Measurements from ENCODE around the gene TDRD5. TPM values are rescaled to one million over a fixed set of nuclear protein-coding genes. Genes with fewer than 3 reads are reported as not detected.

Gene TDRD5
- total and polyA plus RNA-seq, 12 donors = 0.07 TPM; not detected in 11

DNA sequence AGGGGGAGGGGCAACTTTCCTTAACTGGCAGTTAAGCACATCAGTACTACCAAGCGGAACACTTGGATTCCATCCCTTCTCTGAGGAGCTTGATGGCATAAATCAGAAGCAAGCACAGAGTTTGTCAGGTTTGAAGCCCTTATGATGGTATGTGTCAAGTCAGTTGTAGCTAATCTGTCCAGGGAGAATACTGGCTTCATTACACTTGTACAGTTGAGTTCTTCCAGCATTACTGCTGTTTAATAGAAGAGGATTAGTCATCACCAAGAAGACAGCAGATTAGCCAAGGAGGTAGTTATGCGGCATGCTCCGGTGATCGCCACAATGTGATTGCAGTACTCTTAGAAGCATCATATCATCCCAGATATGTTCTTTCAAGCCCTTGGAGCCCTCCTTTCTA lies 2.1 kb upstream of the TDRD5 start:
- TF ChIP-seq, protein P1, sequence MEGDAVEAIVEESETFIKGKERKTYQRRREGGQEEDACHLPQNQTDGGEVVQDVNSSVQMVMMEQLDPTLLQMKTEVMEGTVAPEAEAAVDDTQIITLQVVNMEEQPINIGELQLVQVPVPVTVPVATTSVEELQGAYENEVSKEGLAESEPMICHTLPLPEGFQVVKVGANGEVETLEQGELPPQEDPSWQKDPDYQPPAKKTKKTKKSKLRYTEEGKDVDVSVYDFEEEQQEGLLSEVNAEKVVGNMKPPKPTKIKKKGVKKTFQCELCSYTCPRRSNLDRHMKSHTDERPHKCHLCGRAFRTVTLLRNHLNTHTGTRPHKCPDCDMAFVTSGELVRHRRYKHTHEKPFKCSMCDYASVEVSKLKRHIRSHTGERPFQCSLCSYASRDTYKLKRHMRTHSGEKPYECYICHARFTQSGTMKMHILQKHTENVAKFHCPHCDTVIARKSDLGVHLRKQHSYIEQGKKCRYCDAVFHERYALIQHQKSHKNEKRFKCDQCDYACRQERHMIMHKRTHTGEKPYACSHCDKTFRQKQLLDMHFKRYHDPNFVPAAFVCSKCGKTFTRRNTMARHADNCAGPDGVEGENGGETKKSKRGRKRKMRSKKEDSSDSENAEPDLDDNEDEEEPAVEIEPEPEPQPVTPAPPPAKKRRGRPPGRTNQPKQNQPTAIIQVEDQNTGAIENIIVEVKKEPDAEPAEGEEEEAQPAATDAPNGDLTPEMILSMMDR (IDR thresholded peaks at IDR 0.05) = no peak
- 86 to 88% methylated on average over 4 of the region's 4 CpGs for WGBS, 2 donors
- Histone ChIP-seq H3K36me3 (no peaks in the 10 kb centered on the region), H3K4me1 (peaks cover 0 to 19% (median 8%) of the 10 kb centered on the region in 9 donors), H3K9me3 (peaks cover 0 to 3% (median 0%) of the 10 kb centered on the region in 11 donors), H3K27ac (no peak overlapping the region), H3K27me3 (peaks cover 15 to 71% (median 53%) of the 10 kb centered on the region in 7 donors), H3K4me3 (no peak overlapping the region)
- no peak for DNase-seq
- no peak for ATAC-seq
- intact Hi-C loops (cut with DNase I) = no loop called here

DNA sequence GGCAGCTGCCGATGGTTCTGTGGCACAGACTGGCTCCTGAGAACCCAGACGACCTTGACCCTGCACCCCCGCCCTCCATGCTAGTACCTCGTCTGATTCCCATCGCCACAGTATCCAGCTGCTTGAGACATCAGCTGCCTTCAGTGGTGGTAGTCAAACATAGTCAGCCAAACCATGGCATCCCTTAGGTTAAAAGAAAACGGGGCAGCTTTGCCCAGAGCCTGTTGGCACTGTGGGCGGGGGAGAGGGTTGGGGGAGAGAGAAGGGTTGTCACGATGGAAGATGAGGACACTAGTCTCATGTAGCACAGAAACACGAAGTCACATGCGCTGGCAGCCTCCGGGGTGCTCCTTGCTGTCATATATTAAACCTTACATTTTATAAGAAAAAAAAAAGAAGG lies 961 bp upstream of the TDRD5 start:
- ATAC-seq (no peak), DNase-seq (no peak)
- H3K27me3 ChIP-seq = peaks cover 15 to 68% (median 46%) of the 10 kb centered on the region in 7 donors
- H3K36me3 ChIP-seq = no peaks in the 10 kb centered on the region
- no peak overlapping the region for H3K27ac ChIP-seq
- no peak overlapping the region for H3K4me3 ChIP-seq
- WGBS, 2 donors = 85 to 91% methylated on average over 11 of the region's 11 CpGs
- peaks cover 0 to 3% (median 0%) of the 10 kb centered on the region in 11 donors for H3K9me3 ChIP-seq
- intact Hi-C loops (cut with DNase I) = no loop called here
- TF ChIP-seq, protein P1 (IDR thresholded peaks at IDR 0.05) = no peak
- peaks cover 0 to 16% (median 8%) of the 10 kb centered on the region in 9 donors for H3K4me1 ChIP-seq

DNA sequence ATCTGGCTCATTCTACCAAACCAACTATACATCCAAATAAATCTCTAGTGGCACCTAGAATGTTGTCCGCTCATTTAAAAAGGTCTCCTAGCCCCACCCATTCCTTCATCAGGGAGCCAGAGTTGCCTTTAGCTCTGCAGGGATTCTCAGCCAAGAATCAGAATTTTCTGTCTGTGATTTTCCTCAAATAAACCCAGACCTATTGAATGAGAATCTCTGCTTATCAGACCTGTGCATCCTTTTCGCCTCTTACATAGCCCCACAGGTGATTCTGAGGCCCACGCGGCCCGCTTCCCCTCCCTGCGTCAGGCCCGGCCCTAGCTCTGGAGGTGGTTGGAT lies 410 bp upstream of the TDRD5 start:
- TF ChIP-seq, protein P1 (IDR thresholded peaks at IDR 0.05) = no peak
- Histone ChIP-seq H3K4me1 (peaks cover 0 to 11% (median 8%) of the 10 kb centered on the region in 9 donors), H3K27me3 (peaks cover 15 to 62% (median 42%) of the 10 kb centered on the region in 7 donors), H3K9me3 (peaks cover 0 to 3% (median 0%) of the 10 kb centered on the region in 11 donors), H3K36me3 (no peaks in the 10 kb centered on the region), H3K4me3 (no peak overlapping the region), H3K27ac (no peak overlapping the region)
- DNase-seq = no peak
- intact Hi-C loops (cut with DNase I) = no loop called here
- WGBS, 2 donors = 29 to 33% methylated on average over 7 of the region's 7 CpGs
- no peak for ATAC-seq

DNA sequence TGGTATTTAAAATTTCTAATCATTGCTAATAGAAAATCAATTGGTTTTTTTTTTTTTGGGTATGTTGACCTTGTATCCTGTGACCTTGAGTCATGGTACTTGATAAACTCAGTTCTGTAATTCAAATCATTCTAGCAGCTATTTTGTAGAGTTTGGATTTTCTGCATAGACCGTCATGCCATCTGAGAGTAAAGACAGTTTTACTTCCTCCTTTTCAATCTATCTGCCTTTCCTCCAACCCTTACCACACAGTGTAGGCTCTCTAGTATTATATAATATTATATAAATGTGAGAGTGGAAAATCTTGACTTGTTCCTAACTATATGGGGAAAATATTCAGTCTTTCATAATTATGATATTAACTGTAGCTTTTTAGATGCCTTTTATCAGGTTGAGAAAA lies 7.0 kb downstream of the TDRD5 start:
- H3K4me3 ChIP-seq = no peak overlapping the region
- H3K36me3 ChIP-seq = no peaks in the 10 kb centered on the region
- peaks cover 0 to 16% (median 0%) of the 10 kb centered on the region in 11 donors for H3K9me3 ChIP-seq
- no peak overlapping the region for H3K27ac ChIP-seq
- intact Hi-C loops (cut with DNase I) = no loop called here
- peaks cover 0 to 3% (median 0%) of the 10 kb centered on the region in 9 donors for H3K4me1 ChIP-seq
- H3K27me3 ChIP-seq = peaks cover 0 to 38% (median 18%) of the 10 kb centered on the region in 7 donors
- WGBS, 2 donors = 65 to 72% methylated on average over 1 of the region's 1 CpG
- ATAC-seq (no peak), DNase-seq (no peak)
- TF ChIP-seq, protein P1 (IDR thresholded peaks at IDR 0.05) = no peak

Data from heart right ventricle (tissue), 16 donors.